Stimulated activated CD8-positive, alpha-beta memory T cell treated with anti-CD3 and anti-CD28 coated beads, Interleukin-12 subunit alpha, Interleukin-12 subunit beta, amount 100 ng/mL, for 4 hours (primary cell): ENCODE measurements around the gene XYLT1.

Experiments
- DNase-seq: peaks from one replicate; pipeline ENCODE4 v3.0.0-alpha.2; 2020; ENCODE audit warnings: low read depth

XYLT1 gene

DNA sequence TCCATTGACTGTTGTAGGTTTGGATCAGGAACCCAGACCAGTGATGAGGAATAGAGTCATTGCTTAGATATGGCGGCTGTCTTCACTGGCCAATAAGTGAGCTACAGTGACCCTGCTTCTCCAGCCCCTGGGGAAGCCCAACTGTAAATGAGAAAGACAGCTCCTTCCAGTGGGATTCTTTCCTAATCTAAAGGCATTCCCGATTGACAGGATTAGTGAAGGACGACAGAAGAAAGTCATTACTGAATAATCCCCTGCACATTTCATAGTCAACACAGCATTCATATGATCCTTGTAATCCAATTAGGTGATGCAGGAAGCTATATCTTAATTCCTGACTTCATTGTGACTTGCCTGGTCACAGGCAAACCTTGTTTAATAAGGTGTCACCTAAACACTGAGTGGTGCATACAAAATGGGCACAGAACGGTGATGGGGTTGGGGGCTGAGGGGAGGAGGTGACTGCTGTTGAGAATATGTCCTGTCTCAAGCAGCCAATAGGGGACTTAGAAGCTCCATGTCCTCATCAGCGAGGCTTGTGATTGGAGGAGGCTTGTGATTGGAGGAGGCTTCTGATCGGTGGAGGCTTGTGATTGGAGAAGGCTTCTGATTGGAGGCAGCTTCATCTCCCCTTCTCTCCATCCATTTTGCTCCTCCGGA is 242.6 kb downstream of the XYLT1 start:
- no peak for DNase-seq

DNA sequence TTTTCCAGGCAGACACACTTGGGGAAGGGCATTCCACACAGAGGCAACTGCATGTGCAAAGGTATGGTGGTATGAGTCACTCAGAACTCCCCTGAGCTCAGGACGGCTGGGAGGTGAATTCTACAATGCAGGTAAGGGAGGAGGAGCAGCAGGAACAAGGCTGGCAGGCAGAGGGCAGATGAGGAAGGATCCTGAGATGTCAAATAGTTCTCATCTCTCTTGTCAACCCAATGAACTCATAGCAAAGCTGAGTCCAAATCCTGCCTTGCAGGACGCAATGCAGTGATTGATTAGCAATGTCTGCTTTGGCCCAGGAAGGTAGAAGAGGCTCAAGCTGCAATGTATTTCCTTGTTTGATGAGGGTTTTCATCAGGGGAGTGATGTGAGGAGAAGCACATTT is 243.5 kb downstream of the XYLT1 start:
- no peak for DNase-seq

DNA sequence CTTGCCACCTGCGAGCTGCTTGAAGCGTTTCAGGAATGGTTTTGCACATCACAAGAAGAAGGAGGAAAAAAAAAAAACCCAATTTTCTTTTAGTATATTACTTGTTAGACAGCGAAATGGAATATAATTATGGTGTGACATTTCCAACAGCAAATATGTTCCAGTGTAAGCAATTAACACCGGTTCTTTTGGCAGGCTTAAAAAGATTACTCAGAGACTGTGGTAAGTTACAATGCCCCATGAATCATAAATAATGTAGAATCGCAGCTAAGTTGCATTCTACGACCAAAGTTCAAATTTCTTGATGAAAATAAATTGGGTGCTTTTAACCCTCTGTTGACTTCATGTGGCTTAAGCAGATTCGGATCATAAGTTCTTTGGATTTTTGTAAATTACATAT is 245.2 kb downstream of the XYLT1 start:
- no peak for DNase-seq

DNA sequence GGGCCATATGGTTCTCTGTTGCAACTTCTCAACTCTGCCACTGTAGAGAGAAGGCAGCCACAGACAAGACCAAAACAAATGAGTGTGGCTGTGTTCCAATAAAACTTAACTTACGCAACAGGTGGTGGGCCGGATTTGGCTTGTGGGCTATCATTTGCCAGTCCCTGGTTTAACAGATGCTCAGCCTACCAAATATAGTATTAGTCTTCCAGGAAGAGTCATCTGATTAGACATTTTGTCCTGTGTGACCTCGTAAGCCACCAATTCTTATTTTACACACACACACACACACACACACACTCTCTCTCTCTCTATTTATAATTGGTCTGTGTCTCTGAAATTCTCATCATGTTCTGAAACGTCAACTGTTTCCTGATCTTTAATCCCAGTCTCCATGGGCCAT is 245.9 kb downstream of the XYLT1 start:
- DNase-seq = peak; percentile 16

DNA sequence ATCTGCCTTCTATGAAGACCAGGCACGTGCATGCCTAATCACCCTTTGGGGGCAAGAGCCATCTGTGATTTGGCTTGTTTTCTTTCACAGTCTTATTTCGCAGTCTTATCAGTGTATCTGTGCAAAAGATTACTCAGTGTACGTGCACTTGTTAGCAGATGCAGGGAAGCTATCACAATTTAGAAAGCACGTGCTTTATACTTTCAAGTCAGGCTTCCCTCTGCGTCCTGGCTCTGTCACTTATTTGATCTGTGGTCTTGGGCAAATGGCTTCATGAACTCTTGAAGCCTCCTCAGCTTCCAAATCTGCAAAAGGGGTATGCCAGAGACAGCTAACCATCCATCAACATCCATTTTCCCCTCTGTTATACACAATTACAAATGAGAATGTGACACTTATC is 246.4 kb downstream of the XYLT1 start:
- DNase-seq = no peak

DNA sequence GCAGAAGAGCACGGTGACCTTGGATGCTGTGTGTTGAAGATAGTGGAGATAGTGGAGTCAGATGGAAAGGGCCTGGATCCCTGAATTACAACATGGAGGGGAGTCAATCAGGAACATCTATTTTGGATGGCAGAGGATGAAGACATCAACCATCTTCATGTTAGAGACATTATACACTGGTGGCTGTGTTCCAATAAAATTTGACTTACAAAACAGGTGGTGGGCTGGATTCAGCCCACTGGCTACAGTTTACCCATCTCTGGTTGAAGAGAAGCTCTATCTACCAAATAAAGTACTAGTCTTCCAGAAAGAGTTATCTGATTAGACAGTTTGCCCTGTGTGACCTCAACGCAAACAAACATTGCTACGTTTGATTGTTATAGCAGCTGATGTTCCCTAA is 247.2 kb downstream of the XYLT1 start:
- no peak for DNase-seq

DNA sequence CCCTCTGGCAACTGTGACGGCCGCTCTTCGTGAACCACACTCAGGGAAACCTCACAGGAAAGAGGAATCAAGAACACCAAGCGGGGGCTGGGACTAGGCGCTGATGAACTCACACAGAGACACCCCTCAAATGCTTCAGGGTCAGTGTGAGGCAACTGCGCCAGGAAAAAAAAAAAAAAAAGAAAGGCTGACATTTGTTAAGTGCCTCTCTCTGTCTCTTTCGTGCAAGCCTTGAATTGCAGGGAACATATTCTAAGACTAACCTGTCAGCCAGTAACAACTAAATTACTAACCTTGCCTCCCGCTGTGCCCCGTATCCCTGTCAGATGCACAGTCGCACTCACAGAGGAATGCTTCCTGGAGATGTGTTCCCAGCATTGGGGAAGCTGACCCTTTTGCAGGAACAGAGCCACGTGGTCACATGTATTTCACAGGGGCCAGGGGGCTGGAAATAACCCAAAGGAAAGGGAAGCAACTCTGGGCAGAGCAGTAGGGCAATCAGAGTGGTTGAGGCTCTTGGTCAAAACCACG is 247.8 kb downstream of the XYLT1 start:
- DNase-seq = no peak

DNA sequence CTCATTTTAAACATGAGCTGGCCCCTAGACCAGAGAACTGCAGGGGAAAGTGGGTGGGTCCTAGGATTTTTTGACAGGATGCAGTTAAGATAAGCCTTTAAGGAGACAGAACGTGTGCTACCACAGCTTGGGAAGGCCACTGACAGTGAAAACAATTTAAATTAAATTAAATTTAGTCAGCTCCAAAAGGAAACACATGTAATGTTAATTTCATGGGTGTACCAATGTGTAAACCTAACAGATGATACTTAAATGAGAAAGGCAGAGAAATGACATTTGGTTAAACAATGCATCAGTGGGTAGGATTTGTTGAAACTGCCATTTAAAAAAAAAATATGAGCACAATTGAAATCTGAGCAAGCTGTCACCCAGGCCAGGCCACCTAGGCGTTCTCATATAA is 250.8 kb downstream of the XYLT1 start:
- no peak for DNase-seq

DNA sequence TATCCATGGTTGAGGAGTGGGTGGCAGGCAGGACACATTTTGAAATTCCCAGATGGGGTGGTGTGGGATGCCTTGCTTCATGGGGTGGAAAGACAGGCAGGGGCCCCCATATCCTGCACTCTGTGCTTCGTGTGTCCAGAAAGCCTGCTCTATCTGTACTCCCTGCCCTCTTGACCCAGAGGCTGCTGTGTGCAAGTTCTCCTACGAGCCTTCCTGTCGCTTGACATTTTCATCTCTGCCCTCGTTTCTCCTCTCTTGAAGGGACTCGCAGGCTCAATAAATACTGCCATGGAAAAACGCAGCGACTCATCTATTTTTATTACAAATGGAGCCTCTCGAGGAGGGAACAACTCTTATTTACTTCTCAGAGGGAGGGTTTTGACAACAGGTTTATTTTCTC is 254.8 kb downstream of the XYLT1 start:
- no peak for DNase-seq

DNA sequence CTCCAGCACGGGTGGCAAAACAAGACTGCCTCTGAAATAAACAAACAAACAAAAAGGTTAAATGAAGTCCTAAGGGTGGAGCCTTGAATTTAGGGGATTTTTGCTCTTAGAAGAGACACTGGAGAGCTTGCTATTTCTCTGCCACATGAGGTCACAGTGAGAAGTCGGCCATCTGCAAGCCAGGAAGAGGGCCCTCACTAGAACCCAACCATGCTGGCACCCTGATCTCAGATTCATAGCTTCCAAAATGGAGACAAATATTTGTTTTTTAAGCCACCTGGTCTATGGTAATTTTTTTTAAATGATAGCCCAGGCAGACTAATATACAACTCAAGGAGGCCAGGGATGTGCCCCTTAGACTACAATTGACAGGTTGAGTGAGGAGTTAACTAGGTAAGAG is 255.5 kb downstream of the XYLT1 start:
- no peak for DNase-seq

DNA sequence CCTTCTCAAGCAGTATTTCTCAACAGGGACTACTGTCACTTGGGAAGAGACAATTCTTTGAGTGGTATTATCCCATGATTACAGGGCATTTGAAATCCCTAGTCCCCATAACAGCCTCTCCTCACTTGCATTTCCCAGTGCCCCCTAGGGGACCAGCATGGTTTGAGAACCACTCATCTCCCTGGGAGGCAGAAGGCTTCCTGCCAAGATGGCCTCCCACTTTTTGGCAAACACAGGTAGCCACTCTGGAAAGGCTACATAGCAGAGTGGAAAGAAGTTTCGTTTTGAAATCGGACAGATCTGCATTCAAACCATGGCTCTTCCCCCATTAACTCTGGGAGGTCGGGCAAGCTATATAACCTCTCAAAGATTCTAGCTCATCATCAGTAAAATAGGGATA is 256.8 kb downstream of the XYLT1 start:
- DNase-seq = no peak

DNA sequence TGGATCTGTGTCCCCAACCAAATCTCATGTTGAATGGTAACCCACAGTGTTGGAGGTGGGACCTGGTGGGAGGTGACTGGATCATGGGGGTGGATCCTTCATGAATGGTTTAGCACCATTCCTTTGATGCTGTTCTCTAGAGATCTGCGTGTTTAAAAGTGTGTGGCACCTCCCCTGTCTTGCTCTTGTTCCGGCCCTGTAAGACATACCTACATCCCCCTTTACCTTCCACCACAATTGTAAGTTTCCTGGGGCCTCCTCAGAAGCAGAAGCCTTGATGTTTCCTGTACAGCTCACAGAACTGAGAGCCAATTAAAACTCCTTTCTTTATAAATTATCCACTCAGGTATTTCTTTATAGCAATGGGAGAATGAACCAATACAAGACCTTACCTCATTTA is 257.7 kb downstream of the XYLT1 start:
- no peak for DNase-seq

DNA sequence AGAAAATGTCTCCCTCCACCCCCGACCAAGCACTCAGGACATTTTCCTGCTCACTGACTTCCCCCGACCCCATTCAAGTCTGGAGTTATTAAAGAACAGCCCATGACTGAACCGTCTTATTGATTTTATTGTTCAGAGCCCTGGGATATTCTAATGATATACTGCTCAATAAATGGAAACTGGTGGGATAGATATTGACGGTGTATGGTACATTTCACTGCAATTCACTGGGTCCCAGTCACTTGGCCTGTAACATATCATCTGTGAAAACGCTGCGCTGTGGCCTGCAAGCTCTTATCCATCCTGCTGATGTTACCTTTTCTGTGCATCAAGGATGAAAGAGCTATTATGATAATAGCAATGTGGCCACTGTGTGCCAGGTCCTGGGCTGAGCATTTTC is 258.2 kb downstream of the XYLT1 start:
- DNase-seq = no peak

DNA sequence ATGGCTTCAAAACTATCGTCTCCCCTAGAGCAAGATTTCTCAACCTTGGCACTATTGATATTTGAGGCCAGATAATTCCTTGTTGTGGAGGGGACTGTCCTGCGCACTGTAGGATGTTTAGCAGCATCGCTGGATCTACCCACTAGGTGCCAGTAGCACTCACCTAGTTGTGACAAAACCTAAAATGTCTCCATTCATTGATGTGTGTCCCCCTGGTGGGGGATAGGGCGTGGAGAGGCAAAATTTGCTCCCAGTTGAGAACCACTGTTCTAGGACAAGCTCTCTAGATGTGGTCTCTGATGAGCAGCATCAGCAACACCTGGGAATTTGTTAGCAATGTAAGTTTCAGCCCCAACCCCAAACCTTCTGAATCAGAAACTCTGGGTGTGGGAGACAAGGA is 259.0 kb downstream of the XYLT1 start:
- no peak for DNase-seq

DNA sequence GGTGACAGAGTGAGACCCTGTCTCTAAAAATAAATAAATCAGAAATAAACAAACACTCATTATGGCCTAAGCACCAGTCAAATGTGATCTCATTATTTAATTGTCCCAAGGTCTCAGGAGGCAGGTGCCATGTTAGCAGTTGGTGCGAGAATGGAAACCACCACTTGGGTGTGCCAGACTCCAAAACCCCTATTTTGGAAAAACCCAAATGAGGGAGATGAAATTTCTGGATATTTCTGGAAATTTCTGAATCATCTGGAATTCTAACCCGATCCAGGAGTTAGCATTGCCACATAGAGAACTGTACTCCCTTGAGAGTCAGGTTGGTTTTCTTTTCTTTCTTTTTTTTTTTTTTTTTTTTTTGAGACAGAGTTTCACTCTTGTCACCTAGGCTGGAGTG is 264.0 kb downstream of the XYLT1 start:
- DNase-seq = no peak

DNA sequence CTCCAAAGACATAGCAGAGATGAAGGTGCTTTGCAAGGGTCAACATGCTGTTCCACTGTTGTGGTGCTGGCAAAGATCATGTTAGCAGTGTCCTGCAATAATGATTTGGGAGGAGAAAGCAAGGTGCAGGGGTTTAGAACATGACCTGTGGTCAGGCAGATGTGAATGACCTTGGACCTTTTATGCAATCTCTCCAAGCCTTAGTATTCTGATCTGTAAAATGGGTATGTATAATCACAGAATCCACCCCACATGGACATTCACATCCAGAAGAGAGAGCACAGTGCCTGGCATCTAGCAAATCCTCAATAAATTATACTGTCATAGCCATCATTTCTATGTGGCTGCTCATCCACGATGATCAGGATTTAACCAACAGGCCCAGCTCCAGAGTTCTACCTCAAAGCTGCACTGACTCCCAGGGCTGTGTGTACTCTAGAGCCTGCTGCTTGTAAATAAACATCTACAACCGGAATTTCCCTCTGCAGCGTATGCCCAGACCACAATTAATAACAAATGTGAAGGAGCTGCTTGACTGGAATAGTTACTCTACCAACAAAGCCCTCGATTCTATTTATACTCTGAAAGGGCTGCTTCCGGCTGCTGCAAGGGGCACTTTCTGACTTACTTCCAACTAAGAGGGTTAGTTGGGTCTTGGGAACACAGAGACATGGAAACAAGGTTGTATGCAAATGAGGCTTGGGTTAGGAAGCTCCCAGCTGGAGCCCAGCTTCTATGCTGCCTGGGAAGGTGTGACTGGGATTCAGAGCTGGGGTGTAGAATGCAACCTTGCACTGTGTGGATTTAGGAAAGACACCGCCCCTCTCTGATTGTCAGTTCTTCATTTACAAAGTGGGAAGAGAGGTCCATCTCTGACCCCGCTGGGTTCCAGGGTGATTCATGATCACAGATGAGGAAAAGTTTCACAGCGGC is 265.2 kb downstream of the XYLT1 start:
- no peak for DNase-seq

DNA sequence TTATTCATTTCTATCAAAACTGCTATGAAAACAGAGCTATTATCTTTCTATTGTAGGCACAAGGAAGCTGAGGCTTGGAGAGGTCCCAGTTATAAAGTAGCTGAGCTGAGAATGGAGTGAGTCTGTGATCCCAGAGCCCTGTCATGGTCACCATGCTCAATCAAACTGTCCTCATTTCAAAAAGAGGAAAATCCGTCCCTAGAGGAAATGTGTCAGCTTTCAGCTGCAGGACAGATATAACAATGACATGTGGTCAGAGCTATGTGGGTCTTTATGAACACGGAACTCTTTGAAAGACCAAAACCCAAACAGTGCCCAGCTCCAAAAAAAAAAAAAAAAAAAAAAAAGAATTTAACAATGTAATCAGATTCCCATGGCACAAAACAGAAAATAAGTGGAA is 266.1 kb downstream of the XYLT1 start:
- DNase-seq = no peak

DNA sequence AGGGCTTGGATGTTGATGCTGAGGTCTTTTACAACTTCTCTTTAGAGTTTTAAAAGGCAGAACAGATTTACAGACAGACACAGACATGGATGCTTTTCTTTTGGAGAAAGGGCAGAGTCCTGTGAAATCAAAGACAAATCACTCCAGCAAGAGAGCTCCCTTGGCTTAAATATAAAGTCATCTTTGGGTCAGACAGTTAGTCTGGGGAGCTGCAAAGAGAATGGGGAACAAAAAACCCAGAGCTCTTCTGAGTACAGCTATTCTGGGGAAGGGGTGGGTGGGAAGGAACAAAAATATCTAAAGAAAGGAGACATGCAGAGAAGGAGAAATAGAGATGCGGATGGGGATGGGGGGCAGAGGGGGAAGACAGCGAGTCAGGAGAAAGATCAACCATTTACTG is 266.6 kb downstream of the XYLT1 start:
- no peak for DNase-seq

DNA sequence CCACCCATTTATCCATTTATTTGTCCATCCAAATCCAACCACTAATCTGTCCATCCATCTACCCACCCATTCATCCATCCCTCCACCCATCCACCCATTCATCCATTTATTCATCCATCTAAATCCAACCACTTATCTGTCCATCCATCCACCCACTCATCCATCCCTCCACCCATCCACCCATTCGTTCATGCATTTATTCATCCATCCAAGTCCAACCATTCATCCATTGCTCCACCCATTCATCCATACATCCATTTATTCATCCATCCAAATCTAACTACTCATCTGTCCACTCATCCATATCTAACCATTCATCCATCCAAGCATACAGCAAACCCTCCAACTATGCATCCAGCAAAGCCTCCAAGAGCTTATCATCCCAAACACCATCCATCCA is 267.3 kb downstream of the XYLT1 start:
- no peak for DNase-seq

DNA sequence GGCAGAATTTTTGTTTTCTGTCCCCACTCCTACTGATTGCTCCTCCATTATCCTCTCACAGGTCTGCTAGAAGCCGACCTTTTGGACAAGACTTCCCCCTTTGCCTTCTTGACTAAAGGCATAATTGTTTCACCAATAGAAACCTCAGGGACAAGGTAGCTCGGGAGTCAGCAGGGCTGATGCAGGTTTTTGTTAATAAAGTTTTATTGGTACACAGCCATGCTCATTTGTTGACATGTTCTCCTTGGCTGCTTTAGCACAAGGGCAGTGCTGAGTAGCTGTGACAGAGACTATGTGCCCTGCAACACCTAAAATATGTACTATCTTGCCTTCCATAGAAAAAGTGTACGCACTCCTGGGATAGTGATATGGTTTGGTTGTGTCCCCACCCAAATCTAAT is 271.6 kb downstream of the XYLT1 start:
- DNase-seq = no peak

DNA sequence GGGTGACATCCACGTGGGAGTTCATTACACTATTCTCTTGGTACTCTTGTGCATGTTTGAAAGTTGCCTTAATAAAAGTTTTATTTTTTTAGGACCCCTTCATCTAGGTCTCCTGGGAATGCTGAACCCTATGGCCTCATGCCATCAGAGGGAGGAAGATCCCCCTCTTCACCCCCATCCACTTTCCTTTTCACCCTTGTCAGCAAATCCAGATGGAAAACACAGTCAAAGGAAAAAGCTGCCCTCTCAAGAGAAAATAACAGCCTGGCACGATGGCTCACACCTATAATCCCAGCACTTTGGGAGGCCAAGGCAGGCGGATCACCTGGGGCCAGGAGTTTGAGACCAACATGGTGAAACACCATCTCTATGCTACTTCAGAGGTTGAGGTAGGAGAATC is 274.2 kb downstream of the XYLT1 start:
- DNase-seq = no peak

DNA sequence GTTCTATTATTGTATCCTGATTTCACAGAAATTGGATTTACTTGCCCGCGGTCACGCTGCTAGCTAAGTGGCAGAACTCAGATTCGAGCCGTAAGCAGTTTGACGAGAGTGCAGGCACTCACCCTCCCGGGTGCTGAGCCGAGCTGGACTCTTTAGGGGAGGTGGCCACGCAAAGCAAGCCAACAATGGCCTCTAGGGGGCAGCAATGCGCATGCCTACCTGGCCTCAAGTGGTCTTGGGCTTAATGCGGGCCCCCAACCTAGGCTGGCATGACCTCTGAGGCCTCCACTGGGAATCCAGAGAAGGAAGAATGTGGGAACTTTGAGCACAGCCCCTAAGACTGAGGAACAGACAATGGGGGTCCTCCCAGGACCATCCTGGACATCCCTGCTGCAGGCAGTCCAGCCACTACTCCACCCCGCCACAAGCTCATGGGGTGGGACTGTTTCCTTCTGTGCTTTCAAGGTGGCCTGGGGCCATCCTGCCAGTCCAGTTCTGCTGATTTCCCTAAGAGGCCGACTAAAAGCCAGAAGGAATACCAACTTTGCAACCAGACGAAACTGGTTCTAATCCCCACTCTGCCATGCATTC is 276.5 kb downstream of the XYLT1 start:
- peak; percentile 20 for DNase-seq

DNA sequence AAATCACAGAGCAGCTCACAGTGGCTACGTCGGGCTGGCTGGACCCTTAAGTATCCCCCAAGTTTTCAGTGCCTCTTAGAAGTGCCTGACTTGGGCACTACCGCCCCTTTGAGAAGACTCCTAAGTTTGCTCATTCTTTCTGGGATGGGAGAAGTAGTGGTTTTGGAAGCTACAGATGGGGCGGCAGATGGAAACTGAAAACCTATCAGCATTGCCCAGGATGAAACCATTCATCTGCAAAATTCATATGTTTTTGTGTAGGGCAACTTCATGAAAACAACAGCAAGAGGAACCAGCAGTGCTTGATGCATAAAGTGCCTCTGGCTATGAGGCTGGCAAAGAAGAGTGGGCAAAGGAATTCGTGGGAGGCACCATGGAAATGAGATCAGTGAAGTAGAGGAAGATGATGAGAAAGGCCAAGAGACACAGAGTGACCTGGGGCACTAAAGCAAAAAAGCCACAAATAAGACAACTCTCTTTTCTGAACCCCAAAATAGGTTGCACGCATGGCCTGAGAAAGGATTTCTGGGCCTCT is 277.1 kb downstream of the XYLT1 start:
- DNase-seq = no peak
